GM13976 (cell line): ENCODE results near the gene NPR2.

Source experiments
- DNase-seq: peaks from one replicate; pipeline ENCODE4 v3.0.0; 2012; ENCODE audit warnings: low spot score
- in situ Hi-C: fragments of 300-500 bp; cut with MboI; formaldehyde crosslinking; loops from one replicate; pipeline ENCODE4 v1.12.0; 2022; ENCODE audit warnings: low sequenced_read_pairs, mixed read lengths, inconsistent platforms; ENCODE audit not compliant: unreplicated experiment
- TF ChIP-seq, protein P1 (sequence below): IDR thresholded peaks from 2 replicates; pipeline ENCODE4 v1.5.1; 2012; ENCODE audit warnings: borderline replicate concordance, mild to moderate bottlenecking; ENCODE audit not compliant: insufficient read depth; ENCODE audit errors: extremely low read depth, missing control alignments, control extremely low read depth

NPR2 gene

DNA sequence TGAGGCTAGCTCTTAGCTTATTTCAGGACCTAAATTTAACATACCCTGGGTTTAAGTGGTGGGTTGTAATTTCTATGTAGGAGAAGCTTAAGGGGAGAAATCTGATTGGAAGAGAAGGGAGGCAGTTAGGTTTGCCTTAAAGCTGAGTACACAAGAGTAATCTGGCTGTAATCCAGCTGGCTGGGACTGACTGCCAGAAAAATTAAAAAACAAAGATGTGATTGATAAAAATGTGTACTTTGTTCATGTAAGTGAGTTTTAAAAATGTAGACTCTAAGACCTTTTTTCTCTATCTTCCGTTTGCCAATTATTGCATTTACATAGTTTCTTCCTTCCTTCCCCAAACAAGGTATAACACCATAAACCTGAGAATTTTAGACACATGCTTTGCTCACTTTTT lies 19.9 kb upstream of the NPR2 start:
- in situ Hi-C loops: no loop called here
- TF ChIP-seq, protein P1, sequence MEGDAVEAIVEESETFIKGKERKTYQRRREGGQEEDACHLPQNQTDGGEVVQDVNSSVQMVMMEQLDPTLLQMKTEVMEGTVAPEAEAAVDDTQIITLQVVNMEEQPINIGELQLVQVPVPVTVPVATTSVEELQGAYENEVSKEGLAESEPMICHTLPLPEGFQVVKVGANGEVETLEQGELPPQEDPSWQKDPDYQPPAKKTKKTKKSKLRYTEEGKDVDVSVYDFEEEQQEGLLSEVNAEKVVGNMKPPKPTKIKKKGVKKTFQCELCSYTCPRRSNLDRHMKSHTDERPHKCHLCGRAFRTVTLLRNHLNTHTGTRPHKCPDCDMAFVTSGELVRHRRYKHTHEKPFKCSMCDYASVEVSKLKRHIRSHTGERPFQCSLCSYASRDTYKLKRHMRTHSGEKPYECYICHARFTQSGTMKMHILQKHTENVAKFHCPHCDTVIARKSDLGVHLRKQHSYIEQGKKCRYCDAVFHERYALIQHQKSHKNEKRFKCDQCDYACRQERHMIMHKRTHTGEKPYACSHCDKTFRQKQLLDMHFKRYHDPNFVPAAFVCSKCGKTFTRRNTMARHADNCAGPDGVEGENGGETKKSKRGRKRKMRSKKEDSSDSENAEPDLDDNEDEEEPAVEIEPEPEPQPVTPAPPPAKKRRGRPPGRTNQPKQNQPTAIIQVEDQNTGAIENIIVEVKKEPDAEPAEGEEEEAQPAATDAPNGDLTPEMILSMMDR: no peak
- no peak for DNase-seq

- in situ Hi-C loops: no loop called here
- no peak for DNase-seq
- TF ChIP-seq, protein P1: no peak
These were observed 19.4 kb upstream of the NPR2 start for GRCh38 chr9:35771943-35772342.

DNA sequence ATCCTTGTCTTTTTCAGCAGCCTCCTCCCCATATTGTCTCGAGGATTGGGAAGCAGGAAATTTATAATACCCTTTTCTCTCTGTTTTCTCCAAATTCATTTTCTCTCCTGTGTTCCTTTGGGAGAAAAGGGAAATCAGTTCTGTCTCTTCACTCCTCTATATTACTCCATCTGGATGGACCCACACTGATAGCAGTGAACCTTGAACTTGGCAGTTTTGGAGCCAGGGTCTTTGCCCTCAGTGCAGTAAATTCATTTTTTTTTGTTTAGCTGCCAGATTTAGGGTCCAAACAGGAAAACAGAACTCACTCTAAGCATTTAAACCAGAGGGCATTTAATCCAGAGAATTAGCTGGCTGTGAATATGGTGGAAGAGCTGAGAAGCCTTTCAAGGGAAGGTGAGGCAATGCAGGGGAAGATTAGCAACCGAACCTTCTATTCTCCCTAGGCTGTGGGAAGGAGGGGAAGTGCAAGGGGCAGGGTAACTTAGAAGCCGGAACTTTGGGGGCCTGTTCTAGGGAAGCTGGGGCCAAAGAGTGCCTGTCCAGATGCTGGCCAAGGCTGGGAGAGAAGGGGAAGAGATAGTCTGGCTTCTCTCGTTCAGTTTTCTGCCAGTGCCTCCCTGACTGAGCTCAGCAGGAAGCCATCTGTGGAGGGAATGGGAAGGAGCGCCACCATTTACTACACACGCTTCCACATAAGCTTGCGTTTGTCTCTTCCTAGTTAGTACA lies 16.3 kb upstream of the NPR2 start:
- in situ Hi-C loops: no loop called here
- TF ChIP-seq, protein P1: no peak
- DNase-seq: no peak

DNA sequence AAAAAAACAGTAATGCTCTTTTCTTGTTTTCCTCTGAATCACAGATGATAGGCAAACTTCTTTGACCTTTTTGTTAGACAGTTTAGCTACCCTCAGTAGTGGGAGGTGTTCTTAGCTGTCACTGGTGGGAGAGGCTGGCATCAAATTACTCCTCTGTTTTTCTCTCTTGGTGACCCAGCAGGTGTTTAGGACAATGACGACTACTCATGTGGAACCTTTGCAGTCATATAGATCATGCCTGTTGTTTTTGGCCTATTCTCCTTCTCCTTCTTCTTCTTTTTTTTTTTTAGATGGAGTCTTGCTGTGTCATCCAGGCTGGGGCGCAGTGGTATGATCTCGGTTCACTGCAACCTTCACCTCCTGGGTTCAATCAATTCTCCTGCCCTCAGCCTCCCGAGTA lies 15.4 kb upstream of the NPR2 start:
- TF ChIP-seq, protein P1: no peak
- in situ Hi-C loops: no loop called here
- DNase-seq: no peak

DNA sequence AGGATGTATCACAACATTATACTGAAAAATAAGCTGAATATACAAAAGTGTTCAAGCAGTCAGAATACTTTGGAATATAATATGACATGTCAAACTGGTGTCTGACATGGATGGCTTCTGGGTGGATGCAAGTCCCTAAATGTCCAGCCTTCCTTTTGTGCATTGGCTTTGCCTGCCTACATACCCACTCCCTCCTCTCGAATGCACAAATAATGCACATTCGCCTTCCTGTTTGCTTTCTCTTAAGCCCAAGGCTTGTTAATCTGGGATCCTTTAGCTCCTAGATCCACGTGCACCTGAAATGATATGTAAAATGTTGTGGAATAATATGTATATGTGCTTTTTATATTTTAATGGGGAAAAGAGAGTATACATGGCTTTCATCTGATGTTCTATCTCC lies 12.9 kb upstream of the NPR2 start:
- TF ChIP-seq, protein P1: no peak
- DNase-seq: no peak
- in situ Hi-C loops: no loop called here

- in situ Hi-C loops: no loop called here
- DNase-seq: no peak
- TF ChIP-seq, protein P1: no peak
These were observed 10.3 kb upstream of the NPR2 start for GRCh38 chr9:35781066-35781465.

GRCh38 chr9:35783418-35783817 lies 8.0 kb upstream of the NPR2 start:
- TF ChIP-seq, protein P1: no peak
- in situ Hi-C loops: no loop called here
- no peak for DNase-seq
